K562 (cell line): ENCODE measurements around the gene C2orf81. TPM values are rescaled to one million over a fixed set of nuclear protein-coding genes. Genes with fewer than 3 reads are reported as not detected.

Experiments used
- CEBPB ChIP-seq: fragments of 450-650 bp; IDR thresholded peaks from 2 replicates; pipeline ENCODE4 v1.6.1; 2016; ENCODE audit warnings: missing genetic modification characterization, missing compliant biosample characterization
- CHD2 ChIP-seq: IDR thresholded peaks from 2 replicates; pipeline ENCODE4 v1.6.1; 2011; ENCODE audit warnings: low read depth, low read length
- FOXK2 ChIP-seq, 2 experiments: fragments of 450-650 bp; IDR thresholded peaks in 1 of 2; conservative IDR thresholded peaks in 1 of 2; 2 replicates each; pipeline ENCODE4 v1.6.1; 2016; ENCODE audit warnings: low read depth in 2 of 2, mild to moderate bottlenecking in 1 of 2
- HCFC1 ChIP-seq: IDR thresholded peaks from 2 replicates; pipeline ENCODE4 v1.6.1; 2012; ENCODE audit warnings: low read depth, low read length, improper control_type of control experiment
- KDM1A ChIP-seq, 2 experiments: fragments of 450-650 bp; IDR thresholded peaks; 2 replicates each; pipeline ENCODE4 v1.6.1; 2016; ENCODE audit warnings: mild to moderate bottlenecking in 2 of 2
- MAFK ChIP-seq: IDR thresholded peaks from 2 replicates; pipeline ENCODE4 v1.6.1; 2011; ENCODE audit warnings: low read length, improper control_type of control experiment
- NELFE ChIP-seq: IDR thresholded peaks from 2 replicates; pipeline ENCODE4 v1.6.1; 2011; ENCODE audit warnings: mild to moderate bottlenecking; ENCODE audit not compliant: insufficient read depth, insufficient read length
- OTX1 ChIP-seq: fragments of 450-650 bp; formaldehyde crosslinking; IDR thresholded peaks from 2 replicates; pipeline ENCODE4 v1.4.0; 2022; ENCODE audit warnings: mild to moderate bottlenecking
- SIX5 ChIP-seq, 2 experiments: IDR thresholded peaks; 2 replicates each; pipeline ENCODE4 v1.6.1; 2011; ENCODE audit warnings: low read length in 2 of 2, borderline replicate concordance in 1 of 2, low read depth in 1 of 2, mild to moderate bottlenecking in 1 of 2, moderate library complexity in 1 of 2; ENCODE audit not compliant: insufficient read depth in 1 of 2
- SOX6 ChIP-seq: fragments of 450-650 bp; IDR thresholded peaks from 2 replicates; pipeline ENCODE4 v1.6.1; 2014; ENCODE audit warnings: mild to moderate bottlenecking
- SP1 ChIP-seq: sonication (generic); formaldehyde crosslinking; IDR thresholded peaks from 2 replicates; pipeline ENCODE4 v1.8.1; 2022; ENCODE audit warnings: mild to moderate bottlenecking, missing genetic modification reagents
- TAF15 ChIP-seq: fragments of 200-400 bp; formaldehyde crosslinking; IDR thresholded peaks from 2 replicates; pipeline ENCODE4 v1.6.1; 2017; ENCODE audit warnings: mild to moderate bottlenecking, low read depth, low read length, moderate library complexity
- ZNF311 ChIP-seq: fragments of 250-450 bp; sonication (Bioruptor Pico); IDR thresholded peaks from 2 replicates; pipeline ENCODE4 v1.4.0; 2020; ENCODE audit warnings: mild to moderate bottlenecking, moderate library complexity
- polyA plus RNA-seq, 8 experiments: library from polyadenylated mRNA; depleted of rRNA in 4 of 8; stranded (reverse) in 5 of 8; unstranded in 3 of 8; fragments of >200 nt; fragmentation: Nextera tagmentation in 2 of 8; fragmentation: Illumina TruSeq in 1 of 8; extraction: Ambion mirVana in 2 of 8; extraction: Trizol in 1 of 8; gene quantifications; 2 replicates each; pipeline versions ENCODE4 v1.2.1 to v1.2.3, GENCODE V29; 2011 to 2014; ENCODE audit warnings: inconsistent platforms in 1 of 8, missing spikeins in 1 of 8
- total RNA-seq, 7 experiments: library from RNA; depleted of rRNA in 6 of 7; stranded (reverse); fragments of >200 nt in 6 of 7; fragmentation: Illumina TruSeq in 2 of 7; extraction: Trizol in 2 of 7; gene quantifications; 2 replicates each; pipeline versions ENCODE4 v1.2.1 to v1.2.3, GENCODE V29; 2011 to 2021; ENCODE audit warnings: low replicate concordance in 1 of 7
- TF ChIP-seq, protein P1 (sequence below): fragments of 450-650 bp; IDR thresholded peaks from 2 replicates; pipeline ENCODE4 v1.6.1; 2016
- TF ChIP-seq, protein P2 (sequence below): fragments of 250-450 bp; sonication (Bioruptor Pico); IDR thresholded peaks from 2 replicates; pipeline ENCODE4 v1.4.0; 2020
- TF ChIP-seq, protein P3 (sequence below): fragments of 450-650 bp; IDR thresholded peaks from 2 replicates; pipeline ENCODE4 v1.6.1; 2016; ENCODE audit warnings: mild to moderate bottlenecking
- TF ChIP-seq, protein P4 (sequence below): fragments of 250-450 bp; sonication (Bioruptor Pico); IDR thresholded peaks from 2 replicates; pipeline ENCODE4 v1.4.0; 2020; ENCODE audit warnings: mild to moderate bottlenecking, moderate library complexity

Gene C2orf81
- total and polyA plus RNA-seq, 9 of the 15 experiments (the other 6 are each of a cell fraction or from before 2014, with no cell fraction given) = 0.06 TPM; not detected in 8

DNA sequence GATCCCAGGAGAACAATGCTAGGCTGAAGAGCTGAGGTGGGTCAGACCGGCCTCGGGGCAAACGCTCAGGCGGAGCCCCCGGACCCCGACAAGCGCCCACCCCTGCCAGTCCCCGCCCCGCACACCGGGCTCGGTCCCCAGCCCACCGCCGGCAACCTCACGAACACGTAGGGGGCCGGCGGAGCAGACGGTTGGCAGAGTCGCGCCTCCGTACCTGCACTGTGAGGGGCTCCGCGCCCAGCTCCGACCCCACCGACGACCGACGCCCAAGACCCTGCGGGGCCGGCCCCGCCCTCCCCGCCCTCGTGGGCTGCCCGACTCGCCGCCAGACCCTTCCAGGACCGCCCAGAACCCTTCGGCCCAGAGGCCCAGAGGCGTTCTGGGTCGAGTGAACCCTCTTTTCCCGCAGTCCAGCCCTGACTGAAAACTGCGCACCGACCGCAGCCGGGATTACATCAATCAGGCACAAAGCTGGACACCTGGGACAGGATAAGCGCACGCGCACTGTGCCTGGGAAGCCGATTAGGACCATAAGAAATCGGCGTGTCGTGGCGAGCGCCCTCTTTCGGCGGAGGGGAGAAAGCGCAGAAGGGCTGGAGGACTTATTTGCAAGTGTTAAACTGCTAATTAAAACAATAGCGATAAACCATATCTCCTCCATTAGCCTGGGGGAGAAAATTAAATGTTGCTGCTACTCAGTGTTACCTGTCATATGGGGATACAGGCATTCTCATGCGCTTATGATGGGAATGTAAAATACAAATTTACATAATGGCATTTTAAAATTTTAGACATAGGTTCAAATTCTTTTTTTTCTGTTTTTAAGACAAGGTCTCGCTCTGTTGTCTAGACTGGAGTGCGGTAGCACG lies 29.6 kb downstream of the C2orf81 start (continued):
- TF ChIP-seq SP1 (CRISPR knock-in tag) (peak; percentile 67), KDM1A (IDR thresholded peaks at IDR 0.05) (no peak), CHD2 (no peak), SOX6 (peak; percentile 73), OTX1 (CRISPR knock-in tag) (0 out of 2 replicates have a peak, but pooled peaks have one; percentile 32), MAFK (no peak), SIX5 (IDR thresholded peaks at IDR 0.05; ENCODE audit: borderline replicate concordance in 1 of 2, insufficient read depth in 1 of 2, low read depth in 1 of 2, low read length in 2 of 2) (no peak), CEBPB (no peak), ZNF311 (CRISPR knock-in tag) (no peak), NELFE (no peak), TAF15 (no peak), FOXK2 (conservative IDR thresholded peaks at IDR 0.05 in 1 of 2, IDR thresholded peaks at IDR 0.05 in 1 of 2; ENCODE audit: low read depth in 2 of 2) (no peak), HCFC1 (peak; percentile 38; the same call in 1 of the 2 replicates)
- TF ChIP-seq, protein P1, sequence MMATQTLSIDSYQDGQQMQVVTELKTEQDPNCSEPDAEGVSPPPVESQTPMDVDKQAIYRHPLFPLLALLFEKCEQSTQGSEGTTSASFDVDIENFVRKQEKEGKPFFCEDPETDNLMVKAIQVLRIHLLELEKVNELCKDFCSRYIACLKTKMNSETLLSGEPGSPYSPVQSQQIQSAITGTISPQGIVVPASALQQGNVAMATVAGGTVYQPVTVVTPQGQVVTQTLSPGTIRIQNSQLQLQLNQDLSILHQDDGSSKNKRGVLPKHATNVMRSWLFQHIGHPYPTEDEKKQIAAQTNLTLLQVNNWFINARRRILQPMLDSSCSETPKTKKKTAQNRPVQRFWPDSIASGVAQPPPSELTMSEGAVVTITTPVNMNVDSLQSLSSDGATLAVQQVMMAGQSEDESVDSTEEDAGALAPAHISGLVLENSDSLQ = peak; percentile 12; the same call in 1 of the 2 replicates
- TF ChIP-seq, protein P2, sequence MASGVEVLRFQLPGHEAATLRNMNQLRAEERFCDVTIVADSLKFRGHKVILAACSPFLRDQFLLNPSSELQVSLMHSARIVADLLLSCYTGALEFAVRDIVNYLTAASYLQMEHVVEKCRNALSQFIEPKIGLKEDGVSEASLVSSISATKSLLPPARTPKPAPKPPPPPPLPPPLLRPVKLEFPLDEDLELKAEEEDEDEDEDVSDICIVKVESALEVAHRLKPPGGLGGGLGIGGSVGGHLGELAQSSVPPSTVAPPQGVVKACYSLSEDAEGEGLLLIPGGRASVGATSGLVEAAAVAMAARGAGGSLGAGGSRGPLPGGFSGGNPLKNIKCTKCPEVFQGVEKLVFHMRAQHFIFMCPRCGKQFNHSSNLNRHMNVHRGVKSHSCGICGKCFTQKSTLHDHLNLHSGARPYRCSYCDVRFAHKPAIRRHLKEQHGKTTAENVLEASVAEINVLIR (CRISPR knock-in tag) = no peak
- TF ChIP-seq, protein P3, sequence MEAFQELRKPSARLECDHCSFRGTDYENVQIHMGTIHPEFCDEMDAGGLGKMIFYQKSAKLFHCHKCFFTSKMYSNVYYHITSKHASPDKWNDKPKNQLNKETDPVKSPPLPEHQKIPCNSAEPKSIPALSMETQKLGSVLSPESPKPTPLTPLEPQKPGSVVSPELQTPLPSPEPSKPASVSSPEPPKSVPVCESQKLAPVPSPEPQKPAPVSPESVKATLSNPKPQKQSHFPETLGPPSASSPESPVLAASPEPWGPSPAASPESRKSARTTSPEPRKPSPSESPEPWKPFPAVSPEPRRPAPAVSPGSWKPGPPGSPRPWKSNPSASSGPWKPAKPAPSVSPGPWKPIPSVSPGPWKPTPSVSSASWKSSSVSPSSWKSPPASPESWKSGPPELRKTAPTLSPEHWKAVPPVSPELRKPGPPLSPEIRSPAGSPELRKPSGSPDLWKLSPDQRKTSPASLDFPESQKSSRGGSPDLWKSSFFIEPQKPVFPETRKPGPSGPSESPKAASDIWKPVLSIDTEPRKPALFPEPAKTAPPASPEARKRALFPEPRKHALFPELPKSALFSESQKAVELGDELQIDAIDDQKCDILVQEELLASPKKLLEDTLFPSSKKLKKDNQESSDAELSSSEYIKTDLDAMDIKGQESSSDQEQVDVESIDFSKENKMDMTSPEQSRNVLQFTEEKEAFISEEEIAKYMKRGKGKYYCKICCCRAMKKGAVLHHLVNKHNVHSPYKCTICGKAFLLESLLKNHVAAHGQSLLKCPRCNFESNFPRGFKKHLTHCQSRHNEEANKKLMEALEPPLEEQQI = no peak
- TF ChIP-seq, protein P4, sequence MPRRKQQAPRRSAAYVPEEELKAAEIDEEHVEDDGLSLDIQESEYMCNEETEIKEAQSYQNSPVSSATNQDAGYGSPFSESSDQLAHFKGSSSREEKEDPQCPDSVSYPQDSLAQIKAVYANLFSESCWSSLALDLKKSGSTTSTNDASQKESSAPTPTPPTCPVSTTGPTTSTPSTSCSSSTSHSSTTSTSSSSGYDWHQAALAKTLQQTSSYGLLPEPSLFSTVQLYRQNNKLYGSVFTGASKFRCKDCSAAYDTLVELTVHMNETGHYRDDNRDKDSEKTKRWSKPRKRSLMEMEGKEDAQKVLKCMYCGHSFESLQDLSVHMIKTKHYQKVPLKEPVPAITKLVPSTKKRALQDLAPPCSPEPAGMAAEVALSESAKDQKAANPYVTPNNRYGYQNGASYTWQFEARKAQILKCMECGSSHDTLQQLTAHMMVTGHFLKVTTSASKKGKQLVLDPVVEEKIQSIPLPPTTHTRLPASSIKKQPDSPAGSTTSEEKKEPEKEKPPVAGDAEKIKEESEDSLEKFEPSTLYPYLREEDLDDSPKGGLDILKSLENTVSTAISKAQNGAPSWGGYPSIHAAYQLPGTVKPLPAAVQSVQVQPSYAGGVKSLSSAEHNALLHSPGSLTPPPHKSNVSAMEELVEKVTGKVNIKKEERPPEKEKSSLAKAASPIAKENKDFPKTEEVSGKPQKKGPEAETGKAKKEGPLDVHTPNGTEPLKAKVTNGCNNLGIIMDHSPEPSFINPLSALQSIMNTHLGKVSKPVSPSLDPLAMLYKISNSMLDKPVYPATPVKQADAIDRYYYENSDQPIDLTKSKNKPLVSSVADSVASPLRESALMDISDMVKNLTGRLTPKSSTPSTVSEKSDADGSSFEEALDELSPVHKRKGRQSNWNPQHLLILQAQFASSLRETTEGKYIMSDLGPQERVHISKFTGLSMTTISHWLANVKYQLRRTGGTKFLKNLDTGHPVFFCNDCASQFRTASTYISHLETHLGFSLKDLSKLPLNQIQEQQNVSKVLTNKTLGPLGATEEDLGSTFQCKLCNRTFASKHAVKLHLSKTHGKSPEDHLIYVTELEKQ (CRISPR knock-in tag) = no peak
